ENCODE results near the gene GAK.
"Not testable (repeated sequence)": the region's sequence is repeated elsewhere in the genome, so short reads cannot be mapped to it uniquely, and the experiment has no call there.

The GAK gene

DNA sequence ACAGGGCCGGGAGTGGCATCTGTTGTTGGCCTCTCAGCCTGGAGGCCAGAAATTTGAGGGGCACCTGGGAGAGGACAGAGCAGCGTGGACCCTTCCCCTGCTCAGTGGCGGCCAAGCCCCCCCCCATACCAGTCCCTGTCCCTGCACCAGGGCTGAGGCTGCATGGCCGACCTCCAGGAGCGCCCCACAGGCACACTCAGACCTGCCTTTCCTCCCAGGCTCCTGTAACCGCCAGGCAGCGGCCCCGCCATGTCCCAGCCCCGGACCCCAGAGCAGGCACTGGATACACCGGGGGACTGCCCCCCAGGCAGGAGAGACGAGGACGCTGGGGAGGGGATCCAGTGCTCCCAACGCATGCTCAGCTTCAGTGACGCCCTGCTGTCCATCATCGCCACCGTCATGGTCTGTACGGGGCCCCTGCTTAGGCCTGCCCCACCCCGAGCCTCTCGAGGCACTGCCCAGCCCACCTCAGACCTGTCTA lies 15.4 kb upstream of the GAK start:
- Histone ChIP-seq H3K27me3 (ENCODE audit: control insufficient read depth, insufficient read depth, low read length) (peaks cover 13% of the 10 kb centered on the region), H3K4me3 (ENCODE audit: low read length) (no peak overlapping the region), H3K36me3 (ENCODE audit: control insufficient read depth, low read depth, low read length) (no peaks in the 10 kb centered on the region), H3K27ac (ENCODE audit: low read length) (no peak overlapping the region), H3K9ac (ENCODE audit: low read length) (no peak overlapping the region), H3K9me3 (ENCODE audit: control insufficient read depth, low read depth, low read length) (no peaks in the 10 kb centered on the region), H3K4me1 (ENCODE audit: control insufficient read depth, low read depth, low read length) (no peaks in the 10 kb centered on the region)

DNA sequence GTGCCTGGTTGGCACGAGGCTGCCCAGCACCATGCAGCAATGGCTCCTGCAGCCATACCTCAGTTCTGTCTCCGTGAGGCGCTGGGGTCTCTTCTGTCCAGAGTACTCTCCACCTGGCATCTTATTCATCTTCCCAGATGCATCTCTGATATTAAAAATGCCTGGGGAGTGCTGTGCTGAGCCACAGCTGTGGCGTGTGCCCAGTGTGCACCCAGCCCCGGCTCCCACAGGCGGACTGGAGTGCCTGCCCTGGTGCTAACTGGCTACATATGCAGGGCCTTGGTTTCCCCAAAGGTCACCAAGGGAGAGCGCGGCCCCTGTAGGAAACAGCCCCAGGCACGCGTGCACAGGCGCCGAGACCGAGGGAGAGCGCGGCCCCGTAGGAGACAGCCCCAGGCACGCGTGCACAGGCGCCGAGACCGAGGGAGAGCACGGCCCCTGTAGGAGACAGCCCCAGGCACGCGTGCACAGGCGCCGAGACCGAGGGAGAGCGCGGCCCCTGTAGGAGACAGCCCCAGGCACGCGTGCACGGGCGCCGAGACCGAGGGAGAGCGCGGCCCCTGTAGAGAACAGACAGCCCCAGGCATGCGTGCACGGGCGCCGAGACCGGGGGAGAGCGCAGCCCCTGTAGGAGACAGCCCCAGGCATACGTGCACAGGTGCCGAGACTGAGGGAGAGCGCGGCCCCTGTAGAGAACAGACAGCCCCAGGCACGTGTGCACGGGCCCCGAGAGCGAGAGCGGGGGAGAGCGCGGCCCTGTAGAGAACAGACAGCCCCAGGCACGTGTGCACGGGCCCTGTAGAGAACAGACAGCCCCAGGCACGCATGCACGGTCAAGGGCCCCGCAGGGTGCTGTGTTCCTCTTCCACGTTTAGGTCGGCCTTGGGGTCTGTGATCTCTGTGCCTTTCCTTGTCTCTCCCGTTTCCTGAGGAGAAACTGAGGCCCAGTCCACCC lies 14.7 kb upstream of the GAK start:
- H3K27me3 ChIP-seq (ENCODE audit: control insufficient read depth, insufficient read depth, low read length), result peaks cover 13% of the 10 kb centered on the region
- H3K4me3 ChIP-seq (ENCODE audit: low read length), result no peak overlapping the region
- H3K9me3 ChIP-seq (ENCODE audit: control insufficient read depth, low read depth, low read length), result no peaks in the 10 kb centered on the region

DNA sequence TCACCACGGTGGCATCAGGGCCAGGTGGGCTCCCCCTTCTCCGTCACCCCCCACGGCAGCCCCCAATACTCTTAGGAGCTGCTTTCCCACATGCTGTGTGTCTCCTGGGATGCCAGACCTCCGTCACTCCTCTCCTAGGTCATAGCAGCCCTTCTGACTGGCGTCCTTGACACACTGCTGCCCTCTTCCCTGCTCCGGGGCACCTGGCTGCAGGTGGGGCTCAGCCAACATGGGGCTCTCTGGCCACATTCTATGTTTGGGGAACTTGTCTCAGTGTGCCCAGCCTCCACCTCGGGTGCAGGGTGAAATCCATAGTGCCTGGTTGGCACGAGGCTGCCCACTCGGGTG lies 14.0 kb upstream of the GAK start:
- Histone ChIP-seq H3K27ac (ENCODE audit: low read length) (no peak overlapping the region), H3K9ac (ENCODE audit: low read length) (no peak overlapping the region), H3K4me3 (ENCODE audit: low read length) (no peak overlapping the region)

More for the DNA sequence above, 14.7 kb upstream of the GAK start:
- no peaks in the 10 kb centered on the region for H3K4me1 ChIP-seq (ENCODE audit: control insufficient read depth, low read depth, low read length)
- H3K9ac ChIP-seq (ENCODE audit: low read length), result no peak overlapping the region
- no peak overlapping the region for H3K27ac ChIP-seq (ENCODE audit: low read length)
- H3K36me3 ChIP-seq (ENCODE audit: control insufficient read depth, low read depth, low read length), result no peaks in the 10 kb centered on the region

DNA sequence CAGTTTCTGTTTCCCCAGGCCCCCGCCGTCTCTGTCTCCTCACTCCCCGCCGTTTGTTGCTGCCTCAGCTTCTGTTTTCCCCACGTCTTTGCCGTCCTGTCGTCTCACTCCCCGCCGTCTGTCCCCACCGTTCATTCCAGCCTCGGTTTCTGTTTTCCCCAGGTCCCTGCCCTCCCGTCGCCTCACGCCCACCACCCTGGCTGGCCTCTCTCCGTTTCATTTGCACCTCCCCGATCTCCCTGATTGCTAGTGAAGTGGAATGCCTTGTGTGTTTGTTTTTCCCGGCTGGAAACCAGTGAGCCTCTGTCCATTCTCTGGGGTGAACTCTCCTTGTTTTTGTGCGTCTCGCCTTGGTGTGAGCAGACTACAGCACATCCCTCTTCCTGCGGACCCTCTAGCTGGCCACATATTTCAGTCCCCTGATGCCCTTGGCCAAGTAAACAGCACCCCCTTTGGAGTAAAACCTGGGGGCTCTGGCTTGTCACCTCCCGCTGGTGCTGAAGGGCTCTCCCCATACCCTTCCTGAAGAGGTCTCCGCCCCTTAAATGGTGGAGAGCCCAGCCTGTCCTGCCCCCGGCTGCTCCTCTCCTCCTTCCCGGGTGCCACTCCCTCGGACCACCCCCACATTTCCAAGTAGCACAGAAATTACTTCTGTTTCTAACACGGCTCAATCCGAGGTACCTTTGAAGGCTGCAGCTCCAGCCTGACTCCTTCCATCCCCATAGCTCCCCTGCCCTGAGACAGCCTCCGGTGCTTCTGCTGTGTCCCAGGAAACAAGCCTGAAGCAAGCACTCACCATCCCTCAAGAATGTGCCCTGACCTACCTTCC lies 13.4 kb upstream of the GAK start:
- Histone ChIP-seq H3K4me3 (ENCODE audit: low read length) (peak overlapping the region; percentile 29), H3K27ac (ENCODE audit: low read length) (no peak overlapping the region), H3K9me3 (ENCODE audit: control insufficient read depth, low read depth, low read length) (no peaks in the 10 kb centered on the region), H3K27me3 (ENCODE audit: control insufficient read depth, insufficient read depth, low read length) (peaks cover 13% of the 10 kb centered on the region), H3K4me1 (ENCODE audit: control insufficient read depth, low read depth, low read length) (no peaks in the 10 kb centered on the region), H3K36me3 (ENCODE audit: control insufficient read depth, low read depth, low read length) (no peaks in the 10 kb centered on the region), H3K9ac (ENCODE audit: low read length) (no peak overlapping the region)

More for the DNA sequence above, 14.0 kb upstream of the GAK start:
- Histone ChIP-seq H3K4me1 (ENCODE audit: control insufficient read depth, low read depth, low read length) (no peaks in the 10 kb centered on the region), H3K9me3 (ENCODE audit: control insufficient read depth, low read depth, low read length) (no peaks in the 10 kb centered on the region), H3K27me3 (ENCODE audit: control insufficient read depth, insufficient read depth, low read length) (peaks cover 13% of the 10 kb centered on the region), H3K36me3 (ENCODE audit: control insufficient read depth, low read depth, low read length) (no peaks in the 10 kb centered on the region)

DNA sequence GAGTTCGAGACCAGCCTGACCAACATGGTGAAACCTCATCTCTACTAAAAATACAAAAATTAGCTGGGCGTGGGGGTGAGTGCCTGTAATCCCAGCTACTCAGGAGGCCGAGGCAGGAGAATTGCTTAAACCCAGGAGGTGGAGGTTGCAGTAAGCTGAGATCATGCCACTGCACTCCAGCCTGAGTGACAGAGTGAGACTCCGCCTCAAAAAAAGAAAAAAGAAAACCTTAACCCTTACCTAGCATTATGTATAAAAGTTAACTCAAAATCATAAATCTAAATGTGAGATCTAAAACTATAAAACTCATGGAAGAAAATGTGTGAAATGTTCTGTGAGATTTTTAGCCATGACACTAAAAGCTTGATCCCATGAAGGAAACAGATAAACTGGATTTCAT lies 7.4 kb upstream of the GAK start:
- not testable (repeated sequence) for H3K4me3 ChIP-seq (ENCODE audit: low read length); H3K36me3 ChIP-seq (ENCODE audit: control insufficient read depth, low read depth, low read length); H3K27me3 ChIP-seq (ENCODE audit: control insufficient read depth, insufficient read depth, low read length); H3K9ac ChIP-seq (ENCODE audit: low read length); H3K27ac ChIP-seq (ENCODE audit: low read length); H3K4me1 ChIP-seq (ENCODE audit: control insufficient read depth, low read depth, low read length); H3K9me3 ChIP-seq (ENCODE audit: control insufficient read depth, low read depth, low read length)

DNA sequence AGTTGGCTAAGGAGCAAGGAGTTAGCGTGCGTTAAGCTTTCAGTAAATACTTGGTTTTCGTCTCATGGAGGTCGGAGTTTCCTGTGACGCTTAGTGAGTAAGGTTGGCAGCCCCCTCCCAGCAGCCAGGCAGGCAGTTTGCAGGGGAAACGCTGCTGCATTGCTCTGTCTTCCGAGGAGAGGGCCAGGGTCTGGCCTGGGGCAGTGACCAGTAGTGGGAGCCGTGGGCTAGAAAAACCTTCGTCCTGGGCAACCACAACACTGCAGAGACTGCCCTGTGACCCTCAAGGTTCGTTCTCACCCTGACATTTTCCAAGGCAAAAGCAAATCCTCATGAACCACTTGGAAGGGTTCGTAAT lies 576 bp upstream of the GAK start:
- H3K27me3 ChIP-seq (ENCODE audit: control insufficient read depth, insufficient read depth, low read length), result peaks cover 4% of the 10 kb centered on the region
- no peak overlapping the region for H3K27ac ChIP-seq (ENCODE audit: low read length)
- H3K4me3 ChIP-seq (ENCODE audit: low read length), result peak overlapping the region; percentile 89
- peak overlapping the region; percentile 18 for H3K9ac ChIP-seq (ENCODE audit: low read length)
- peaks cover 5% of the 10 kb centered on the region for H3K4me1 ChIP-seq (ENCODE audit: control insufficient read depth, low read depth, low read length)
- H3K36me3 ChIP-seq (ENCODE audit: control insufficient read depth, low read depth, low read length), result no peaks in the 10 kb centered on the region
- no peaks in the 10 kb centered on the region for H3K9me3 ChIP-seq (ENCODE audit: control insufficient read depth, low read depth, low read length)

DNA sequence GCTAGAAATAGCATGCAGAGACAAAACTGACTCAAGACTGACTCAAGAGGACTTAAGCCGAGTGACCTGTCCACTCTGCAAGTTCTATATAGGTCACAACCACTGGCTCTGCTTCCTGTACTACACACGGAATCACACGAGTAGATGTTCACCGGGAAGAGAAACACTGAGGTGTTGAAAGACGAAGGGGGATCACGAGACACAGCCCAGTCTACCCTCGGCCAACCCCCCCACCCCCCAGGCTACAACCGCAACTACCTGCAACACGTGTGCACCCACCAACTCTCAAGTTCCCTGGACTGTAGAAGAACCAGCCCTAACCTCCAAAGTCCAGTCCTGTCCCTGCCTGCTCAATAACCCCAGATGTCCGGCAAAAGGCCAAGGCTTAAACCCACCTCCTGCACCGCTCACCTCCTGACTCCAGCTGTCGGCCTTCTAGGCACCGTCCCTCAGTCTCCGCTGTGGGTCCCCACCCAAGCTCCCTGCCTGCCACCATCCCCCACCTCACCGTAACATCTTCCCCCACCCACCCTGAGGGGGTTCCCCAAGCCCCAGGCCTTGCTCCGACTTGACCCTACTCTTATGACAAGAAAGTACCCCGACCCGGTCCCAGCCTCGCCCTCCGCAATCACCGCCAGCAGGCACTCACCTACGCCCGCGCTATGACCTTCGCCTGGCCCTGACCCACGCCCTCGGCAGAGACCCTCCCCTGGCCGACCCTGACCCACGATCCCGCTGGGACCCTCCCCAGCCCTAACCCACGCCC lies 739 bp downstream of the GAK start:
- peaks cover 5% of the 10 kb centered on the region for H3K4me1 ChIP-seq (ENCODE audit: control insufficient read depth, low read depth, low read length)
- H3K9me3 ChIP-seq (ENCODE audit: control insufficient read depth, low read depth, low read length), result no peaks in the 10 kb centered on the region
- no peak overlapping the region for H3K27ac ChIP-seq (ENCODE audit: low read length)
- H3K9ac ChIP-seq (ENCODE audit: low read length), result peak overlapping the region; percentile 81
- H3K36me3 ChIP-seq (ENCODE audit: control insufficient read depth, low read depth, low read length), result no peaks in the 10 kb centered on the region
- H3K4me3 ChIP-seq (ENCODE audit: low read length), result peak overlapping the region; percentile 89
- peaks cover 4% of the 10 kb centered on the region for H3K27me3 ChIP-seq (ENCODE audit: control insufficient read depth, insufficient read depth, low read length)

DNA sequence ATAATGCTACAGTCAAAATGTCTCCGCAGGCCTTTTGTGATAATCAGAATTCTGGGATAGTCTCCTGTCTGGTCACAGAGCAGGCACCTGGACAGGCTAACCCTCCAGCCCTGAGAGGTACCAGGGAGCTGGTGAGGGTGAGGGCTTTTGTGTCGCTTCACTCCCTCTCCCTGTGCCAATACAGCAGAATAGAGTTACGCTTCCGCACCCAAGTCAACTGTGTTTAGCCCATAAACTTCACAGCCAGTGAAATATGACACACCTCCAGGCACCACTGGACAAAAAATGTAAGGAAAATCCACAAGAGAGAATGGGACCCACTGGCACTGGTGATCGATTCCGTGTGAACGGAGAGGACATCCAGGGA lies 1.3 kb downstream of the GAK start:
- Histone ChIP-seq H3K27ac (ENCODE audit: low read length) (no peak overlapping the region), H3K9me3 (ENCODE audit: control insufficient read depth, low read depth, low read length) (no peaks in the 10 kb centered on the region), H3K4me1 (ENCODE audit: control insufficient read depth, low read depth, low read length) (peaks cover 5% of the 10 kb centered on the region), H3K4me3 (ENCODE audit: low read length) (peak overlapping the region; percentile 89), H3K27me3 (ENCODE audit: control insufficient read depth, insufficient read depth, low read length) (peaks cover 4% of the 10 kb centered on the region), H3K36me3 (ENCODE audit: control insufficient read depth, low read depth, low read length) (no peaks in the 10 kb centered on the region), H3K9ac (ENCODE audit: low read length) (peak overlapping the region; percentile 81)

DNA sequence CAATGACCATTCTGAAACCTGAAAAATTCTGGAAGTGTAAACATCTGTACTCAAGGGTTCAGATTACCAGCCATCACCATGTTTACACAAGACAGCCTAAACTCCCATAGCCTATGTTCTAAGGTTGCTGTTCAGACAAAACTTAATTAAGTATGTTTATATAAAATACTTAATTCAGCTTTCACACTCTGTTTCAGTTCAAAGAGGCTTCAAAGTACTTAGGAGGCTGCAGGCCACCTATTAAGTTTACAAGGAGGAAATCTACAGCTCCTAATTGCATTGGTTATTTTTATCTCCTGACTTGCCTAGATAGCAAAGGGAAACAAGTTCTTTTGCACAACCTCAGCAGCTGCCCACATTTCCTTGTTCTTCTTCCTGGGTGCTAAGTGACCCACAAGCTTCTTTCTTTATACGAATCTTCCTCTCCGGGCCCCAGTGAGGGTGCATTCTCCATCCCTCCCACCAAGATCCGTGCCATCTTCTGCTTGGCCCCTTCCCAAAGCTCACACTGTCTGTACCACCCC lies 2.0 kb downstream of the GAK start:
- Histone ChIP-seq H3K9me3 (ENCODE audit: control insufficient read depth, low read depth, low read length) (no peaks in the 10 kb centered on the region), H3K9ac (ENCODE audit: low read length) (no peak overlapping the region), H3K4me1 (ENCODE audit: control insufficient read depth, low read depth, low read length) (peaks cover 5% of the 10 kb centered on the region), H3K27ac (ENCODE audit: low read length) (no peak overlapping the region), H3K36me3 (ENCODE audit: control insufficient read depth, low read depth, low read length) (no peaks in the 10 kb centered on the region), H3K27me3 (ENCODE audit: control insufficient read depth, insufficient read depth, low read length) (no peaks in the 10 kb centered on the region), H3K4me3 (ENCODE audit: low read length) (no peak overlapping the region)

DNA sequence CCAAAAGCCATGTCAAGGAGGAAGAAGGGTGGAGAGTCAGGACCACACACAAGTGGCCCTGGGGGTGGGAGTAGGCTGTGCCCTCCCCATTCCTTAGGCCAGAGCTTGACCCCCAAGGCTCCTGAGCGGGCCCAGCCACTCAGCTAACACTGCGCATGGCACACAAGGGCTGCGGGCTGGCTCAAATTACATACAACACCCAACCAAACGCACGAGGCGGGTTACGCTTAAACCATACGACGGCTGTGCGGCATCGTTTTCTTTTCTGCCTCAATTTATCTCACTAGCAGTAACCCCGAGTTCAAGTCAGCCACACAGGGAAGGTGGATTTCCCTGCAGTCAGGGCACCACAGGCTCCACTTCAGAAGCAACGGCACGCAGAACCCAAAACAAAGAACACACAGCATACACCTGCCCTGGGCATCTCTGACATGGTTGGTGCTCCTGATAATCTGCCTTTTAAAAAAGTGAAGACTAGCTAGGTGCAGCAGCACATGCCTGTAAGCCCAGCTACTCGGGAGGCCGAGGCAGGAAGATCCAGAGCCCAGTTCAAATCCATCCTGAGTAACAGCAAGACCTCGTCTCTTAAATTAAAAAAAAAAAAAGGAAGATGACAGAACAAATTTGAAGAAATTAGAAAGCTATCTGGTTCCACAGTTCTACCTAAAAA lies 2.9 kb downstream of the GAK start:
- no peak overlapping the region for H3K4me3 ChIP-seq (ENCODE audit: low read length)
- no peak overlapping the region for H3K27ac ChIP-seq (ENCODE audit: low read length)
- peaks cover 5% of the 10 kb centered on the region for H3K4me1 ChIP-seq (ENCODE audit: control insufficient read depth, low read depth, low read length)
- H3K27me3 ChIP-seq (ENCODE audit: control insufficient read depth, insufficient read depth, low read length), result no peaks in the 10 kb centered on the region
- no peaks in the 10 kb centered on the region for H3K36me3 ChIP-seq (ENCODE audit: control insufficient read depth, low read depth, low read length)
- H3K9me3 ChIP-seq (ENCODE audit: control insufficient read depth, low read depth, low read length), result no peaks in the 10 kb centered on the region
- no peak overlapping the region for H3K9ac ChIP-seq (ENCODE audit: low read length)

DNA sequence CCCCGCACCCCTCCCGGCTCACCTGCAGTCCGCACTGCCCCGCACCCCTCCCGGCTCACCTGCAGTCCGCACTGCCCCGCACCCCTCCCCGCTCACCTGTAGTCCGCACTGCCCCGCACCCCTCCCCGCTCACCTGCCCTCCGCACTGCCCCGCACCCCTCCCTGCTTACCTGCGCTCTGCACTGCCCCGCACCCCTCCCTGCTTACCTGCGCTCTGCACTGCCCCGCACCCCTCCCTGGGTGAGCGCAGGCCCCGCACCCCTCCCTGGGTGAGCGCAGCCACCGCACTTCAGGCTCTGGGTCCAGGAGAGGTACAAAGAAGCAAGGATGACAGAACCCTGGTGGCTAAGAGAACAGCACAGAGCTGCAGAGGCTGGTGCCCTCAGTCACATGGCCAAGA lies 4.5 kb downstream of the GAK start:
- not testable (repeated sequence) for H3K27me3 ChIP-seq (ENCODE audit: control insufficient read depth, insufficient read depth, low read length); H3K9me3 ChIP-seq (ENCODE audit: control insufficient read depth, low read depth, low read length); H3K9ac ChIP-seq (ENCODE audit: low read length); H3K27ac ChIP-seq (ENCODE audit: low read length); H3K4me3 ChIP-seq (ENCODE audit: low read length); H3K36me3 ChIP-seq (ENCODE audit: control insufficient read depth, low read depth, low read length); H3K4me1 ChIP-seq (ENCODE audit: control insufficient read depth, low read depth, low read length)

Data from iPS-18a (cell line).